Raji (cell line): ENCODE data around the gene TNPO1.

Source experiments
- POLR2A ChIP-seq: IDR thresholded peaks from 2 replicates; pipeline ENCODE4 v1.6.1; 2011; ENCODE audit warnings: low read depth, low read length, control low read depth; ENCODE audit not compliant: insufficient read depth

Gene TNPO1

DNA sequence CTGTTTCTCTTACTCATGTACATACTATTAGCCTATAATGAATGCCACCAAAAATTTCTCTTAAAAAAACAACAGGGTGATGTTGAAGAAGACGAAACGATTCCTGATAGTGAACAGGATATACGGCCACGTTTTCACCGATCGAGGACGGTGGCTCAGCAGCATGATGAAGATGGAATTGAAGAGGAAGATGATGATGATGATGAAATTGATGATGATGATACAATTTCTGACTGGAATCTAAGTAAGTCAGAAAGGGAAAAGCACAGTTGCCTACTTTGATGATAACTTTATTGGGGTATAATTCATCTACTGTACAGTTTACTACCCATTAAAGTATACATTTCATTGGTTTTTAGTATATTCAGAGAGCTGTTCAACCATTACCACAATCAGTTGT, 66.5 kb downstream of the TNPO1 start:
- TF ChIP-seq POLR2A: no peak

DNA sequence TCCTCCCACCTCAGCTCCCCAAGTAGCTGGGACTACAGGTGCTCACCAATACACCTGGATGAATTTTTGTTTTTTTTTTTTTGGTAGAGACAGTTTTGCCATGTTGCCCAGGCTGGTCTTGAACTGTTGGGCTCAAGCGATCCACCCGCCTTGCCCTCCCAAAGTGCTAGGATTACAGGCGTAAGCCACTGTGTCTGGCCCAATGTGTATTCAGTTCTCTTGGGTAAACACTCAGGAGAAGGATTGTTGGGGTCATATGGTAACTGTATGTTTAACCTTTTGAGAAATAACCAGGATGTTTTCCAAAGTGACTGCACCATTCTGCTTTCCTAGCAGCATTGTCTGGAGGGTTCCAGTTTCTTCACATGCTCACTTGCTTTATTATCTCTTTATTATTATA, 67.4 kb downstream of the TNPO1 start:
- no peak for TF ChIP-seq POLR2A

DNA sequence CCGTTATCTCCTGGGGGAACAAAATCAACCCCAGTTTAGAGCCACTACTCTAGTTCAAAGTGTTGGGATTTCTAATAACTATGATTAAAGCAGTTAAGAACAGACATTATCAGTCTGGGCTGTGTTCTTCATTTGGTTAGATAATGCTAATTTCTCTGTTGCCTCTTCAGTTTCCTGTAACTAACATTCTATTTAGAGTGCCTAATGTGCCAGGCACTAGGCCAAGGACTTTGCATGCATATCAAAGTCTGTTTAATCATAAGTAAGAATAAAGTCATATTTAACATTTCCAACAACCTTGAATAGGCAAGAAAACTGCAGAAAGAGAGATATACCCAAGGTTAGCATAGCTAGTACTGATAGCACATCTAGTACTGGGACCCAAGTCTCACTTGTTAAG, 68.4 kb downstream of the TNPO1 start:
- no peak for TF ChIP-seq POLR2A

DNA sequence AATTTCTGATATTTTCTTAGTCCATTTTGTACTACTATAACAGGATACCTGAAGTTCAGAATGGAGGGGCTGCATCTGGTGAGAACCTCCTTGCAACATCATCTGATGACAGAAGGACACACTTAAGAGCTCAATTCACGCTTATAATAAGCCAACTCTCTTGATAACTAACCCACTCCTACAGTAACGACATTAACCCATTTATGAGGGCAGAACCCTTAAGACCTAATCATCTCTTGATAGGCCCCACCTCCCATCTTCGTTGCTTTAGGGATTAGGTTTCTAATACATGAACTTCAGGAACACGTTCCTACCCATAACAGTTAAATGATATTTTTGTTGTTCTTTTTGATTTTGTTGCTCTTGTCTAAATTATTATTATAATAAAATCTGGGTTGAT, 69.4 kb downstream of the TNPO1 start:
- TF ChIP-seq POLR2A: no peak

DNA sequence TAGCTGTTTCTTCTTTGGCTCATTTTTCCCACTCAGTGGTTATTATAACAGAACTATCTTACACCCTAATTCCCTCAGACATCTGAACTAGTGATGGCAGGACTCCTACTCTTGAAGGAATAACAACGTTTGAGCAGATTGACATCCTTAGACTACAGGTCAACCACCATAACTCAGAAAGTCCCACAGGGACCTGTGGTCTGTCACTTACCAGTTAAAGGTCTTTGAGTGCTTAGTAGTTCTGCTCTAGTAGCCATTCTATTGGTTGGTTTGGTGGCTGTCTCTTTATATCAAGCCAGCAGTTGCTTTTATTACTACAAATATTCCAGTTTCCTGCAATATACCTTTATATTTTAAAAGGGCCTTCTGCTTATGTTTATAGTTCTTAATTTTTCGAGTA, 72.1 kb downstream of the TNPO1 start:
- no peak for TF ChIP-seq POLR2A

DNA sequence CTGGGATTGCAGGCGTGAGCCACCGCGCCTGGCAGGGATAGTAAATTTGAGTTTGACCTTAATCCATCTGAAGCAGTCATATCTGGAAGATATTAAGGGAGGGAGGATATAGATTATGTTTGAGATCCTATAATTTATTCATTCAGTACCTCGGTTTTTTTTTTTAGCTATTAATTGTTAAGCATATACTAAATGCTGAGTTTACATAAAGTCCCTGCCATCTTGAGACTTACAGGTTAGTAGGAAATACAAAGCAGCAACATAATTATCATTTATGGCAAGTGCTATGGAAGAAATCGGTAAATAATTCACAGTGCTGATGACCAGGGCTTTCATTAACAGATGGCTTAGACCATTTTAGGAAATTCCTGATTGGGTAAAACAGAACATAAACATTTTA, 72.9 kb downstream of the TNPO1 start:
- no peak for TF ChIP-seq POLR2A

DNA sequence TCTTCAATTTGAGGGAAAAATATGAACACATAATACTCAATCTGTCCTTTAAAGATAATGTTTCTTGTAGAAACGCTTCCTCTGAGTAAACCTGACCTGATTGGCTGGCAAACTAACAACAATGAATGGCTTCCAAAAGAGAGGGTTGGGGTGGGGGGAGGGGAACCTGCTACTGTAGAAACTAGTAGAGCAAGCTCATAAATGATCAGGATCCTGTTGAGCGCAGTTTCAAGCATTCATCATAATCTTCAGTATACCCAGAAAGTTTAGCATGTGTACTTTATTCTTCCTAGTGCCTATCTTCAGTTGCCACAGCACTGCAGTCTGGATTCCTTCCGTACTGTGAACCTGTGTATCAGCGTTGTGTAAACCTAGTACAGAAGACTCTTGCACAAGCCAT, 76.4 kb downstream of the TNPO1 start:
- TF ChIP-seq POLR2A: no peak

DNA sequence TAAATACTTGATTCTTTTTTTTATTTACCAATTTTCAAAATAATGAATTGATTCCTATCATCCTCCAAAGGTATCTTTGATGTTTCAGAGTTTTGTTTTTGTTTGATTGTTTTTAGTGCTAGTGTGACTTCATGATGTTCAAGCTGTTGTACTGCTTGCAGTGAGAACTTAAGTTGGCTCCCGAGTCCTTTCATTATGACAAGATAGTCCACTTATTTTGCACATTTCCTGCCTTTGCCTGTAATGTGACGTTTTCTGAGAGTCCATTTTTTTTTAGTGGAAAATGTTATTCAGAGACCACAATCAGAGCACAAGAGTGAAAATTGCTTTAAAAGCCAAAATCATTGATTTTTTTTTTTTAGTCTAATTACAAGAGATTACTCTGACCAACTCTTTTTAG, 79.3 kb downstream of the TNPO1 start:
- TF ChIP-seq POLR2A: no peak

DNA sequence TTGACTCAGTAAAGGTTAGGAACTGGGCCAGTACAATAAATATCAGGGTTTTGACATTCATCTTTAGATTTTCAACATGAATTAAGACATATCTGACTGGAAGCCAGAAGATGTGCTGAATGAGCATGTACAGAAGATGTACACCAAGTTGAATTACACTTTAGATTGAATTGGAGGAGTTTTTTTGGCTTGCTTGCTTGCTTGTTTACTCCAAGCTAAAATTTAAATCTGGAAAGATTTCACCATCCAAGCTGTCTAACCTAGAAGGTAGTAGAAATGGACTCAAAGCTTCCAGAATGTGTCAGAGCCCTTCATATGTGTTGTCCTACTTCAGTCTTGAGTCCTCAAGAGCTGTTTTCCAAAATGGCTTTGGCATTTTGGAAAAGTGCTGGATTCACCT, 90.3 kb downstream of the TNPO1 start:
- no peak for TF ChIP-seq POLR2A

DNA sequence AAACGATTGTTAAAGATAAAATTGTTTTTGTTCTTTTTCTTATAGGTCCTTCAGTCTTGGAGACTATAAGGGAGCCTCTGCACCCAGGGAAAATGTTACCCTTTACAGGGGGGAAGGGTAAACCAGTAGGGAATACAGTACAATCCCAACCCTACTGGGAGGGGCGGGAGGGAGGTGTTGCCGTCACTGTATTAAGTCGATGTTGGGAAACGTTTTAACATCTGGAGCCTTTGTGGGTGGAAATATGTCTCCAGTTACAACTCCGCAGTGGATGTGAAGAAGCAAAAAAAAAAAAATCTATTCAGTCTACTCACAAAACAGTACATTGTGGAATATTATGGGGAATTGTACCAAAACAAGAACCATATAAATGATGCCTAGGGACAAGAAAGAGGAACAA, 92.2 kb downstream of the TNPO1 start:
- no peak for TF ChIP-seq POLR2A

DNA sequence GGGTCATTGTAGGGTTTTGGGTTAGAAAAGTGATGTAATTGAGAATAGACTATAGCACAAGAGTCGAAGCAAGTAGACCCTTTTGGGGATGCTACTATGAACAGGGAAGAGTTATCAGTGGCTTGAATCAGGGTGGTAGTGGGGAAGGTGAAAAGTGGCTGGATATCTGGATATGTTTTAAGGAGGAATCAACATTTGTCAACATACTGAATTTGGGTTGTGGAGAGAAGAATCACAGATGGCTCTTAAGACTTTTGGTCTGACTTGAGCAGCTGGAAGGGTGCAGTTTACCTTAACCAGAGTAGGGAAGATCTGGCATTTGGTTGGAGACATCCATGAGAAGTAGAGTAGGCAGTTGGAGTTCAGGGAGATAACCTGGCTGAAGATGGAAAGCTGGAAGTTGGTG, 100.9 kb downstream of the TNPO1 start:
- TF ChIP-seq POLR2A: no peak

DNA sequence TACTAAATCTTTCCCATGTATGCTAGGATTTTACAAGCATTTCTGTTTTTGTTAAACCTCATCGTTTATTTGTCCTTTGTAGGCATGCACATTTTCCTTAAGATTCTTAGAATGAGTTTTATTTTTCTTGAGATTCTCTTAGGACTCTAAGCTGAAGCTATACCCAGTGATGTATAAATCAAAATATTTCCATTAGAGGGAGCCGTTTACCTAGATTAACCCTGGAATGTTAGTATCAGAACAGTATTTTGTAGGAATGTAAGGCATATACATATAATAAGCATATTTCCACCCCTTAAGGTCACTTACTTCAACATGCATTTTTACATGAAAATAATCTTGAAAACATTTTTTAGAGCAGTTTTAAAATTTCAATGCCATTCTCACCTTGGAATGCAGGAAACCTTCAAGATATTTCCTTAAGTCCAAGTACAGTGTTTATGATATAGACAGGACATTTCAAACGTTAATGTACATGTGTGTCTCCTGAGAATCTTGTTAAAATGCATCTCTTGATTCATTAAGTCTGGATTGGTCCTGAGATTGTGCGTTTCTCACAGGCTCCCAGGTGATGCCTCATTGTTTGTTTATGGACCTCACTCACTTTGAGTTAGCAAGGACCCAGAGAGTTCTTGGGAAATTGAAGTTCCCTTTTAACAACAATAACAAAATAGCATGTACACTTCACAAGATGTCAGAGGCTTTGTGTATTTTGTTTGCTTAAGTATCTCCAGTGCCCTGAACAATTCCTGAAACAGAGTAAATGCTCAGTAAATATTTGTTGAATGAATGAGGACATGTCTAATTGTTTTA, 104.4 kb downstream of the TNPO1 start:
- TF ChIP-seq POLR2A: no peak

DNA sequence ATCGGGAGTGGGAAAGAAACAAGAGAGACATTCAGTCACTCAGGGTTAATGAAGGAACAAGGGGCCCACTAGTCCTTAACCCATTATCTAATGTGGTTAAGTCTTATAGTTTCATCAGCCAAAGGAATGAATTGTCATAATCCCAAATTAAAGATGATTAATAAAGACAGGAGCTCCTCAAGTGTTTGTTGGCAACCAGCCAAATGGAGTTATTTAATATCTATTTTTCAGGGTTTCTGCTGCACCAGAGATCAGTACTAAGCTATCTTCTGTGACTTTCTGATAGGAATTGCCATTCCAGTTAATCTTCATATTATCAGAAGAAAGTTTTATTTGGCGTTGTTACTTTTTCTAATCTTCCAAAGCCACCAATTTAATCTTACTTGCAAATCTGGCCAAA, 105.4 kb downstream of the TNPO1 start:
- no peak for TF ChIP-seq POLR2A

DNA sequence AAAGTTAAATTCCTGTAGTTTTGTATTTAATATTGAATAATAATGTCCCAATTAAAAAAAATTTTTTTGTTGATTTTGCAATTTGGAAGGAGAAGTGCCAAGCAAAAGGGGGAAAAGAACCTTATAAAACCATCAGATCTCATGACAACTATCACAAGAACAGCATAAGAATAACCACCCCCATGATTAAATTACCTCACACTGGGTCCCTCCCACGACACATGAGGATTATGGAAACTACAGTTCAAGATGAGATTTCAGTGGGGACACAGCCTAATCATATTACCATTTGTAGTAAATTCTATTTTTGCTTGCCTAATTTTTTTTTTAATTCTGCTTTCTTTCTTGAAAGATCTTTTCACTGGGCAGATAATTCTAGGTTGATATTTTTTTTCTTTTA, 106.0 kb downstream of the TNPO1 start:
- no peak for TF ChIP-seq POLR2A

DNA sequence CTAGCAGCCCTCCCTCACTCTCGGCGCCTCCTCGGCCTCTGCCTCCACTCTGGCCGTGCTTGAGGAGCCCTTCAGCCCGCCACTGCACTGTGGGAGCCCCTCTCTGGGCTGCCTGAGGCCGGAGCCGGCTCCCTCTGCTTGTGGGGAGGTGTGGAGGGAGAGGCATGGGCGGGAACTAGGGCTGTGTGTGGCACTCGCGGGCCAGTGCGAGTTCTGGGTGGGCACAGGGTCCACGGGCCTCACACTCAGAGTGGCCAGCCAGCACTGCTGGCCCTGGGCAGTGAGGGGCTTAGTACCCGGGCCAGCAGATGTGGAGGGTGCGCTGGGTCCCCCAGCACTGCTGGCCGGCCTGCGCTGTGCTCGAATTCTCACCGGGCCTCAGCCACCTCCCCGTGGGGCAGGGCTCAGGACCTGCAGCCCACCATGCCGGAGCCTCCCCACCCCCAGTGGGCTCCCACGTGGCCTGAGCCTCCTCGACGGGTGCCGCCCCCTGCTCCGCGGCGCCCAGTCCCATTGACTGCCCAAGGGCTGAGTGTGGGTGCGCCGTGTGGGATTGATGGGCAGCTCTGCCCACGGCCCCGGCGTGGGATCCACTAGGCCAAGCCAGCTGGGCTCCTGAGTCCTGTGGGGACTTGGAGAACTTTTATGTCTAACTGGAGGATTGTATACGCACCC, 109.0 kb downstream of the TNPO1 start:
- no peak for TF ChIP-seq POLR2A

DNA sequence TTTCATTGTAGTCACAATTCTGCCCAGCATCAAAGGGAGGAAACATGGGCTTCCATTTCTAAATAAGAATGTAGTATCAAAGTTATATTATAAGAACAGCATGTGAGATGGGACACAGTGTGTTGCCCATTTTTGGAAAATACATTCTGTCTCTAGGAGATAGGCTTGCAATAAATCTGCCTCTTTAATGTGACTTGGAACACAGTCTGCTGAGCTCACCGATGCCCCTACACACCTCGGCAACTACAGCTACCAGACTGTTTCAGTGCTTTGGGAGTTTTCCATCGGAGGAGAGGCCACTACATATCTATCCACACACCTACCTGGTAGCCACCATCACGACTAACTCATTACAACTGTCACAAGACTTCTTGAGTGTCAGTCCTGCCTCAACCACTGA, 120.4 kb downstream of the TNPO1 start:
- TF ChIP-seq POLR2A: no peak
